Prostate gland (tissue), 2 donors: ENCODE data around the gene MAP4K3.

ENCODE experiments used
- CTCF ChIP-seq, 4 experiments: fragments of 200-600 bp in 2 of 4; fragments of 450-650 bp in 2 of 4; sonication (generic) in 2 of 4; IDR thresholded peaks; 1 replicate in 3 of 4; 2 replicates in 1 of 4; pipeline ENCODE4 v1.5.1; 2016 to 2019; ENCODE audit warnings: antibody characterized with exemption in 4 of 4, mild to moderate bottlenecking in 2 of 4, moderate library complexity in 2 of 4
- POLR2A ChIP-seq: fragments of 450-650 bp; IDR thresholded peaks from one replicate; pipeline ENCODE4 v1.6.1; 2016; ENCODE audit warnings: antibody characterized with exemption, mild to moderate bottlenecking
- POLR2AphosphoS5 ChIP-seq: sonication (generic); formaldehyde crosslinking; IDR thresholded peaks from one replicate; pipeline ENCODE4 v1.6.1; 2017; ENCODE audit warnings: antibody characterized with exemption

- TF ChIP-seq POLR2A (no peak), CTCF (IDR thresholded peaks at IDR 0.05) (no peak), POLR2AphosphoS5 (no peak)
These were observed 102.6 kb downstream of the MAP4K3 start for GRCh38 chr2:39334529-39334928.
